ENCODE results near the gene LSG1.

The LSG1 gene

DNA sequence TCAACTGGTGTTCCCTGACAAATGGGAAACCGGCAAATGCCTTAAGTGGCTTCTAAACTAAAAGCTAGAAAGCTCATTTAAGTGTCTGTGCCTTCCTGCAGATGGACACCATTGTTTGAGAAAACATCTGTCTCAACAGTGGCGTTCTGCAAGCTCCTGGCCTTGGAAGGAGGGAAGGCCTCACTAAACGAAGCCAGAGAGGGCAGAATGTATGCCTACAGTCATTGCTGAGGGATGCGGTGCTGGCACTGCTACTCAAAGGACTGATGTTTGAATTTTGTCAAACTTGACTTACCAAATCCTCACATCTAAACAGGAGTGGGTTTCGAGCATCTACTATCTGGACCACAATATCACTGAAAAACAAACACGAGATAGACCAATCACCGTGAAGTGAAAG is 12.2 kb downstream of the LSG1 start:
- no peak overlapping the region for H3K4me3 ChIP-seq (ENCODE audit: low read depth, low read length)
- no peak for DNase-seq (ENCODE audit: low read depth)
- TF ChIP-seq, protein P1, sequence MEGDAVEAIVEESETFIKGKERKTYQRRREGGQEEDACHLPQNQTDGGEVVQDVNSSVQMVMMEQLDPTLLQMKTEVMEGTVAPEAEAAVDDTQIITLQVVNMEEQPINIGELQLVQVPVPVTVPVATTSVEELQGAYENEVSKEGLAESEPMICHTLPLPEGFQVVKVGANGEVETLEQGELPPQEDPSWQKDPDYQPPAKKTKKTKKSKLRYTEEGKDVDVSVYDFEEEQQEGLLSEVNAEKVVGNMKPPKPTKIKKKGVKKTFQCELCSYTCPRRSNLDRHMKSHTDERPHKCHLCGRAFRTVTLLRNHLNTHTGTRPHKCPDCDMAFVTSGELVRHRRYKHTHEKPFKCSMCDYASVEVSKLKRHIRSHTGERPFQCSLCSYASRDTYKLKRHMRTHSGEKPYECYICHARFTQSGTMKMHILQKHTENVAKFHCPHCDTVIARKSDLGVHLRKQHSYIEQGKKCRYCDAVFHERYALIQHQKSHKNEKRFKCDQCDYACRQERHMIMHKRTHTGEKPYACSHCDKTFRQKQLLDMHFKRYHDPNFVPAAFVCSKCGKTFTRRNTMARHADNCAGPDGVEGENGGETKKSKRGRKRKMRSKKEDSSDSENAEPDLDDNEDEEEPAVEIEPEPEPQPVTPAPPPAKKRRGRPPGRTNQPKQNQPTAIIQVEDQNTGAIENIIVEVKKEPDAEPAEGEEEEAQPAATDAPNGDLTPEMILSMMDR (IDR thresholded peaks at IDR 0.05; ENCODE audit: control insufficient read depth, extremely low read depth, insufficient read depth) = no peak

DNA sequence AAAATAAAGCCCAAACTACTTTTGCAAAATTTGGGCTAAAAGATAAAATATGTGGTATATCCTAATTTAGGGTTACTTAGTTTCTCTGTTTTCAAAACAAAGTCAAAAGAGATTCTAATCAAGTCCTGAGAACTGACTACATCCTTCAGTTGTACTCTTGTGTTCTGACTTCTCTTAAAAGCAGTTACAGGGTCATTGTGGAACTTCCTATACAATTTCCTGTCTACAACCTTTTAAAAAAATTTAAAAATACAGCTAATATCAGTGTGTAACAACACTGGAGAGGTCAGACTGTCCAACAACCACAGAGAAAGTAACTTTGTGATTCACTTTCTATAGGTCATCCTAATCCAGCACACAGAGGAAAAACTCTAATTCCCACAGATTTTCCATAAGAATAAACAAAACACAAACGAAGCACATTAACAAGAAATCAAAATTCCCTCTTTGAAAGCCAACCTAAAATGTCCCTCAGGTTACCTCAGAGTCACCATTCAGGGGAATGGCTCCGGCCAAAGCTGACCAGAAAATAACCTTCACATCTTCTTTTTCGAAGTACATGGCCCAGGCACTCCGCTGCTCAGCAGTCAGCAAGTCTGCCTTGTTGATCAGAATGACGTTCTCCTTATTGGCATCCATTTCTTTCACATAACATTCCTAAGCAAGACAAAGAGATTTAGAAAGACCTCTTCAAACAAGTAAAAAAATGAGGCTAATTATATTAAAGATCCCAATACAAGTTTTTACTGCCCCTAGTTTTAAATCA is 13.3 kb downstream of the LSG1 start:
- no peak for DNase-seq (ENCODE audit: low read depth)
- H3K4me3 ChIP-seq (ENCODE audit: low read depth, low read length) = no peak overlapping the region
- TF ChIP-seq, protein P1 (IDR thresholded peaks at IDR 0.05; ENCODE audit: control insufficient read depth, extremely low read depth, insufficient read depth) = no peak

DNA sequence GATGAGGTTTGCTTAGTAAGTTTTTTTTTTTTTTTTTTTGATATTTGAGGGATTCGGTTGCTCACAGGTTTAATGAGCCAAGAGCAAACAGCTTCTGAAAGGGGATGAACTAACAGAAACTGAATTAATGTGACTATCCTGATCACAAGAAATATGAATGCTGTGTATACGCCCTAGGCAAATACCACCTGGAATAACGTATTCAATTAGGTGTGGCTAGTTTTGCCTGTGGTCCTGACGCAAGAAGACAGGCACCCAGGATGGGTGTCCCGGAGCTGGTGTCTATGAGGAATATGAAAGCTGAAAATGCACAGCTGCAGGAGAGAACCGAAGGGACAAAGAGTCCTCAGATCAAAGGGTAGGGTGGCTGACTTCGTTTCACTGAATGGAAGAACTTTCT is 14.6 kb downstream of the LSG1 start:
- no peak for DNase-seq (ENCODE audit: low read depth)

DNA sequence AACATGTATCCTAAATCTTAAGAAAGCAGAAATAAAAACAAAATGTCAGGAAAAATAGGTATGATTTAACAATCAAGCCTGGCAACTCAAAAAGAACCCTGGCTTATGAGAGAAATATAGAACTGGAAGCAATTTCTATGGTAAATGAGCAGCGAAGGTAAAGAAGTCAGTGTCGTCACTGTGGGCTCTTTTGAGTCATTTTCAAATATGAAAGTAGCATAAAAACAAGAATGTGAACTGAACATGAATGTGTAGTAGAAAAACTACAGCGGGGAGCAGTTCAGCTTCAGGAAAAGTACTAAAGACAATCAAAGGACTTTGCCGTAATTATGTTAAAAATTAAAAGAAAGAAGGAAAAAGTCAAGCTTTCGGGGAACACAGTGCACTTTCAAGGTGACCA is 17.5 kb downstream of the LSG1 start:
- no peak overlapping the region for H3K4me3 ChIP-seq (ENCODE audit: low read depth, low read length)
- TF ChIP-seq, protein P1 (IDR thresholded peaks at IDR 0.05; ENCODE audit: control insufficient read depth, extremely low read depth, insufficient read depth) = no peak

More for the DNA sequence above, 14.6 kb downstream of the LSG1 start:
- H3K4me3 ChIP-seq (ENCODE audit: low read depth, low read length) = no peak overlapping the region
- TF ChIP-seq, protein P1 (IDR thresholded peaks at IDR 0.05; ENCODE audit: control insufficient read depth, extremely low read depth, insufficient read depth) = no peak

DNA sequence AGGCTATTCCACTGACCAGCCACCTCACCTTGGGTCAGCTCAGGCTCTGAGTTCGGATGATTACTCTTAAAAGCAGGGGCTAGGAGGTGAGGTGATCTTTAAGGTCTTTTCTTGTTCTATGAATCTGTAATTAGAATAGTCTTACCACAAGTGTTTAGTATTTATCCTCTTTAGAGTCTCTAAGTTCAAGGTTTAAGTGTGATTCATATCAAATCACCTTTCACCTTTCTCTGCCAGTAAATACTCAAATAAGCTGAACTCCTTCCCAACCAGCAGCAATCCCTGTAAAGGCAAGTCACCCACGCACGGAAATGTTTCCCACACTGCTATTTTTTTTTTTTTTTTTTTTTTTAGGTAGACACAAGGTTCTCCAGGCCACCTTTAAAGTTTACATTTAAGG is 24.2 kb downstream of the LSG1 start:
- H3K4me3 ChIP-seq (ENCODE audit: low read depth, low read length) = no peak overlapping the region
- DNase-seq (ENCODE audit: low read depth) = no peak
- TF ChIP-seq, protein P1 (IDR thresholded peaks at IDR 0.05; ENCODE audit: control insufficient read depth, extremely low read depth, insufficient read depth) = no peak

More for the DNA sequence above, 17.5 kb downstream of the LSG1 start:
- no peak for DNase-seq (ENCODE audit: low read depth)

DNA sequence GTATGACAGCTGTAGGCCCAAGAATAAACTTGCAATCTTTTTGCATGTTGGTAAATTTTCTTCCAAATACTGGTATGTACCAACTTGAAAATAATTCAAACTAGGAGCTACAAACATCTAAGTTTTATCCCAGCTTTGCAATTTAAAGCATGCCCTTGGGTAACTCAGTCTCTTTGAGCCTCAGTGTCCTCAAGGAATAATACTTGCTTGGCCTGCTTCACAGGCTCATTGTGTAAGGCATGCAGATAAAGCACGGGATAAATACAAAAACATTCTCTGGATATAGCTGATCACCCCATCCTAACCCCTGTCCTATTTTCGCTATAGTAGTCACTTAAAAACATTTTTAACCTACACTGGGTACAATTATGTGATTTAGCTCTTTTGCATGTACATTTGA is 29.2 kb downstream of the LSG1 start:
- no peak for DNase-seq (ENCODE audit: low read depth)
- TF ChIP-seq, protein P1 (IDR thresholded peaks at IDR 0.05; ENCODE audit: control insufficient read depth, extremely low read depth, insufficient read depth) = no peak
- H3K4me3 ChIP-seq (ENCODE audit: low read depth, low read length) = no peak overlapping the region

DNA sequence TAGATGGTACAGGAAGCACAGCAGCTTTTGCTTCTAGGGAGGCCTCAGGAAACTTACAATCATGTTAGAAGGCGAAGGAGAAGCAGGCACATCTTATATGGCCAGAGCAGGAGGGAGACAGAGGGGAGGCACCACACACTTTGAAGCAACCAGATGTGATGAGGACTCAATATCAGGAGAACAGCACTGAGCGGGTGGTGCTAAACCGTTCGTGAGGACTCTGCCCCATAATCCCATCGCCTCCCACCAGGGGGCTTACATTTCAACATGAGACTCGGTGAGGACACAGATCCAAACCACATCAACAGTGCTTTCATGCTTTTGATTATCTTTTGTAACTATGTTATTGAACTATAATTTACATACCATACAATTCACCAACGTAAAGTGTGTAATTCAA is 31.2 kb downstream of the LSG1 start:
- no peak for DNase-seq (ENCODE audit: low read depth)
- no peak overlapping the region for H3K4me3 ChIP-seq (ENCODE audit: low read depth, low read length)
- TF ChIP-seq, protein P1 (IDR thresholded peaks at IDR 0.05; ENCODE audit: control insufficient read depth, extremely low read depth, insufficient read depth) = no peak
